IPS-20b (cell line): ENCODE data around the gene RNASEH2A.
A peak's percentile ranks its signal among the peaks of the same experiment; 100 is the strongest.

ENCODE experiments used
- H3K27ac ChIP-seq: one replicate; pipeline ENCODE4 v1.5.1; 2013; ENCODE audit warnings: low read length
- H3K27me3 ChIP-seq: 2 replicates; pipeline ENCODE4 v1.6.1; 2013; ENCODE audit warnings: mild to moderate bottlenecking, low read length, inconsistent platforms; ENCODE audit not compliant: insufficient read depth
- H3K36me3 ChIP-seq: 2 replicates; pipeline ENCODE4 v1.6.1; 2013; ENCODE audit warnings: low read depth, mild to moderate bottlenecking, inconsistent platforms, low read length, moderate library complexity; ENCODE audit not compliant: insufficient read depth
- H3K4me1 ChIP-seq: 2 replicates; pipeline ENCODE4 v1.6.1; 2013; ENCODE audit warnings: mild to moderate bottlenecking, control low read depth, inconsistent platforms, low read length, moderate library complexity; ENCODE audit not compliant: insufficient read depth
- H3K4me3 ChIP-seq: 2 replicates; pipeline ENCODE4 v1.5.1; 2013; ENCODE audit warnings: mild to moderate bottlenecking, low read length, inconsistent platforms
- H3K9ac ChIP-seq: 2 replicates; pipeline ENCODE4 v1.6.1; 2013; ENCODE audit warnings: low read depth, mild to moderate bottlenecking, inconsistent platforms, low read length, moderate library complexity
- H3K9me3 ChIP-seq: 2 replicates; pipeline ENCODE4 v1.6.1; 2013; ENCODE audit warnings: mild to moderate bottlenecking, low read depth, low read length, inconsistent platforms; ENCODE audit not compliant: insufficient read depth

The RNASEH2A gene

DNA sequence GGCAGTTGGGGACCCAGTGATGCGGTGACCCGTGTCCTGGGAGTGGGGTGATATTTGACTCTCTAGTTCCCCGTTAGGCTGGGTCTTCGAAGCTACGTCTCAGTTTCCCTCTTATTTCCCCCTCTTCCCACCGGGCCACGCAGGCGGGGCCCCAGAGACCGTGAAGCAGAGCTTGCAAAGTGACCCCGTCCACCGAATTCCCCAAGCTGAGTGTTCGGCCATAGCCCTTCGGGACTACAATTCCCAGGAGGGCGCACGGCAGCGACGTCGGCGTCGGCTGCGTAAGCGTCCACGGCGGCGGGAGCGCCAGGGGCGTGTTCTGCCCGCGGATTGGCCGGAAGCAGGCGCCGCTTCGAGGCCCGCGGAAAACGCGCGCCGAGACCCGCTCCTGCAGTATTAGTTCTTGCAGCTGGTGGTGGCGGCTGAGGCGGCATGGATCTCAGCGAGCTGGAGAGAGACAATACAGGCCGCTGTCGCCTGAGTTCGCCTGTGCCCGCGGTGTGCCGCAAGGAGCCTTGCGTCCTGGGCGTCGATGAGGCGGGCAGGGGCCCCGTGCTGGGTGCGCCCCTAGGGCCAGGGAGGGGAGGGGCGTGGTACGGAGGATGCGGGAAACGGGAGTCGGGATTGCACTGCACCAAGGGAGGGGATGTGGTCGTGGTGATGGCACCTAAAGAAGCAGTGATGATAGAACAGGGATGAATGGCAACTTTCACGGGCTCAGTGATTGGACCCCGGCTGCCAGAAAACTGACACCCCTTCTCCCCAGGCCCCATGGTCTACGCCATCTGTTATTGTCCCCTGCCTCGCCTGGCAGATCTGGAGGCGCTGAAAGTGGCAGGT, at the start of gene RNASEH2A:
RNASEH2A (plus strand) TSS at position 343 of the 840 bp plus-strand sequence; CDS start at position 433, 90 bp downstream.
- Histone ChIP-seq H3K4me1 (no peaks in the 10 kb centered on the region), H3K36me3 (peaks cover 23% of the 10 kb centered on the region), H3K4me3 (peak within 1 kb of the TSS; percentile 97), H3K27ac (peak within 1 kb of the TSS; percentile 23), H3K27me3 (peaks cover 6% of the 10 kb centered on the region), H3K9ac (peak within 1 kb of the TSS; percentile 86), H3K9me3 (no peaks in the 10 kb centered on the region)

DNA sequence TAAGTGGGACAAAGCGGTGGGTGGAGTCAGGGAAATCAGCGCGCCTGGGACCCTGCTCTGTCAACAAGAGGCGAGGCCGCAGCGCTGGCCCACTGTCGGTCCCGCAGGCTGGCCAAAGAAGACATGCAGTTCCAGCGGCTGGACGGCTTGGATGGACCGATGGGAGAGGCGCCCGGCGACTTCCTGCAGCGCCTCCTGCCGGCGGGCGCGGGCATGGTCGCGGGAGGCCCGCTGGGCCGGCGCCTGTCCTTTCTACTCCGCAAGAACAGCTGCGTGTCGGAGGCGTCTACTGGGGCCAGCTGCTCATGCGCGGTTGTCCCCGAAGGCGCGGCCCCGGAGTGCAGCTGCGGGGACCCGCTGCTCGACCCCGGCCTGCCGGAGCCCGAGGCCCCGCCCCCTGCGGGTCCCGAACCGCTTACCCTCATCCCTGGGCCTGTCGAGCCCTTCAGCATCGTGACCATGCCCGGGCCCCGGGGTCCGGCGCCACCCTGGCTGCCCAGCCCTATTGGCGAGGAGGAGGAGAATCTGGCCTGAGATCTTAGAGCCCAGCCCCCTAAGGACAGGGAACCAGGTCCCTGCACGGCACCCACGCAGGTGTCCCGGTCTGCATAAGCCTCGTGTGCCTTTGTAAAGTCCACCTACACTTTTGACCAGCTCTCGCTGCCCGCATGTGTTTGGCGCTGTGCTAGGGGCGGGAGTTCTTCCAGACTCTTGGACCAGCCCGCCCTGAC, 48.7 kb upstream of the RNASEH2A start:
- Histone ChIP-seq H3K4me3 (peak overlapping the region; percentile 61), H3K27me3 (peaks cover 13% of the 10 kb centered on the region; the same call in 1 of the 2 replicates), H3K9me3 (no peaks in the 10 kb centered on the region), H3K9ac (no peak overlapping the region; the same call in 1 of the 2 replicates), H3K27ac (no peak overlapping the region), H3K4me1 (no peaks in the 10 kb centered on the region), H3K36me3 (peaks cover 9% of the 10 kb centered on the region; the same call in 1 of the 2 replicates)

DNA sequence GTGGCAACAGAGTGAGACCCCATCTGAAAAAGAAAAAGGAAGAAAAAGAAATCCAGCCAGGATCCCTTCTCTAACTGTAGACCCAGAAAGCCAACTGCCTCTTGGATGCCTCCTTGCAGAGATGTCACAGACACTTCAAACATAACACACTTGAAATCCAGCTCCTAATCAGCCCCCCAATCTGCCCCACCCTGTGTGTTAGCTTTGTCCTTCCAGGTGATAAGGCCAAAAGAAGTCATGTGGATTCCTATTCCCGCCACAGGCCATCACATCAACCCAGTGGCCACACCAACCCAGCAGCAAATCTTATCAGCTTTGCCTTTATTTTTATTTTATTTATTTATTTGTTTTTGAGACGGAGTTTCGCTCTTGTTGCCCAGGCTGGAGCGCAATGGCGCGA, 46.7 kb upstream of the RNASEH2A start:
- Histone ChIP-seq H3K36me3 (peaks cover 20% of the 10 kb centered on the region), H3K9ac (no peak overlapping the region), H3K27ac (no peak overlapping the region)

DNA sequence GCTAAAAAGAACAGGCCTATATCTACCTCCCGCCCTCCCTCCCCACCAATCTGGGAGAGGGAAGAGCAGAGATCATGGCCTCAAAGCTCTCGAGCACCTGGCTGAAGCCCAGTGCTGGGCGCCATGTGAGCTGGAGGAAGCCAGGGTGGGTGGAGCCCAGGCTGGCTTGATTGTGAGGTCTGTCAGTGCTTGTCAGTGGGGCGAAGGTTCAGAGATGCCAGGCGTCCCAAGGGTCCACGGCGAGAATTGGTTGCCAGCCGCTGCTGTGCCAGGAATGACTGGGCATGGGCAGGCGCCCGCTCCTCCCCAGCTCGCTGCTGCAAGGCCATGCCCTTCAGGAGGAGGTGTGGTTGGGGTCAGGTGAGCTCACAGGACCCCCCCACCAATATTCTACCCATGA, 43.3 kb upstream of the RNASEH2A start:
- H3K9ac ChIP-seq, result no peak overlapping the region
- H3K4me3 ChIP-seq, result no peak overlapping the region
- H3K4me1 ChIP-seq, result no peaks in the 10 kb centered on the region
- H3K9me3 ChIP-seq, result no peaks in the 10 kb centered on the region
- peaks cover 3% of the 10 kb centered on the region; the same call in 1 of the 2 replicates for H3K27me3 ChIP-seq
- H3K36me3 ChIP-seq, result peaks cover 24% of the 10 kb centered on the region
- H3K27ac ChIP-seq, result no peak overlapping the region

More for the DNA sequence above, 46.7 kb upstream of the RNASEH2A start:
- H3K9me3 ChIP-seq, result no peaks in the 10 kb centered on the region
- H3K27me3 ChIP-seq, result peaks cover 4% of the 10 kb centered on the region; the same call in 1 of the 2 replicates
- no peak overlapping the region for H3K4me3 ChIP-seq
- no peaks in the 10 kb centered on the region for H3K4me1 ChIP-seq

DNA sequence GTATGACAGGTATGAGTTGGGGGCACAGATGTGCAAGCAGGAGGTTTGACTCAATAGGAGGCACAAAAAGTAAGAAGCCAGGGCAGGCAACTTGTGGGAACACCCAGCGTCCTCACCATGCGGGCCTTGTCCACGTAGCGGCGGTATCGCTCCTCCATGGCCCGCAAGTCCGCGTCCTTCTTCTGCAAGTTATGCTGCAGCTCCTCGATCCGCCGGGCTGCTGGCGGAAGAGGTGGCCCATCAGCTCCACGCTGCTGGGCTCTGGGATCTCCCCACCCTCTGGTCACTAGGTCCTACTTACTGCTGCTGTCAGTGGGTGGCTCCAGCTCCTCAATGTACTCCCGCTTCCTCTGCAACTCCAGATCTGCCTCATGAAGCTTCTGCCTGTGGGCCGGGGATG, 41.7 kb upstream of the RNASEH2A start:
- H3K9ac ChIP-seq, result no peak overlapping the region
- H3K27me3 ChIP-seq, result no peaks in the 10 kb centered on the region
- H3K4me1 ChIP-seq, result no peaks in the 10 kb centered on the region
- peaks cover 24% of the 10 kb centered on the region for H3K36me3 ChIP-seq
- no peaks in the 10 kb centered on the region for H3K9me3 ChIP-seq
- H3K4me3 ChIP-seq, result no peak overlapping the region
- H3K27ac ChIP-seq, result no peak overlapping the region

DNA sequence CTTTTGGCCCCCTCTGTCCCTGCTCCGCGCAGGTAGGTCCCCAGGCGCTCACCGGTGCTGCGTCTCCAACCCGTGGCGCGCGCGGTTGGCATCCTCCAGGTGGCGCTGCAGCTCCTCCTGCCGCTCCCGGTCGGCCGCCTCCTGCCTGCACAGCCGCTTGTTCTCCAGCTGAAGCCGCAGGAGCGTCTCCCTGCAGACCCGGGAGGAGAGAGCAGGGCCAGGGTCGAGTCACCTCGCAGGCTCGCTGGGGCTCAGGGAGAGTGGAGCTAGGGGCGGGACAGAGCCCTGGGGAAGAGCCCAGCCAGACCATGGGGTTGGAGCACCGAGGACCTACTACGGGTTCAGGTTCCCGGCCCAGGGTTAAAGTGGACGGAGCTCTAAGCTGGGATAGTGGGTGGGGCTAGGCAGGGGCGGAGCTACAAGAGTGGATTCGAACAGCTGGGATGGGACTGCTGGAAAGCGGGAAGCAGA, 40.3 kb upstream of the RNASEH2A start:
- Histone ChIP-seq H3K27me3 (no peaks in the 10 kb centered on the region; the same call in 1 of the 2 replicates), H3K4me3 (peak overlapping the region; percentile 66), H3K9me3 (no peaks in the 10 kb centered on the region), H3K9ac (0 out of 2 replicates have a peak overlapping the region, but pooled peaks have one; percentile 51), H3K36me3 (peaks cover 27% of the 10 kb centered on the region), H3K27ac (no peak overlapping the region), H3K4me1 (no peaks in the 10 kb centered on the region; the same call in 1 of the 2 replicates)

DNA sequence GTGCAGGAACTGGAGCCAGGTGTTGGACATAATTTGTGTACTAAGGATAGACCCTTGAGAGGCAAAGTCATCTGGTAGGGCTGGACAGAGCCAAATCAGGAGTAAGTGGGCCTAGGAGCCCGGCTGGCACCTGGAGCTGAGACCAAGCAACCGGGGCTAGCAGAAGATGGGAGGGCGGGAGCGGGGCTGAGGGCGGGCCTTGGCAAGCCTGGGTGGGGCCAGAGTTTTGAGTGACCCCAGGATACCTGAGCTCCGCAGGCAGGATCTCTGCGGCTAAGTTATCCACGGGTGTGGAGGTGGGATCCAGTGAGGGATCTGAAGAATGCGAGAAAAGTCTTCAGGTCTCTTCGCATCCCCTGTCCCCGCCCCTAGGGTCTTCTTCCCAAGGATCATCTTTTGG, 39.2 kb upstream of the RNASEH2A start:
- Histone ChIP-seq H3K27me3 (no peaks in the 10 kb centered on the region; the same call in 1 of the 2 replicates), H3K9ac (no peak overlapping the region), H3K27ac (no peak overlapping the region), H3K4me3 (no peak overlapping the region), H3K9me3 (no peaks in the 10 kb centered on the region), H3K4me1 (no peaks in the 10 kb centered on the region; the same call in 1 of the 2 replicates), H3K36me3 (peaks cover 25% of the 10 kb centered on the region)

DNA sequence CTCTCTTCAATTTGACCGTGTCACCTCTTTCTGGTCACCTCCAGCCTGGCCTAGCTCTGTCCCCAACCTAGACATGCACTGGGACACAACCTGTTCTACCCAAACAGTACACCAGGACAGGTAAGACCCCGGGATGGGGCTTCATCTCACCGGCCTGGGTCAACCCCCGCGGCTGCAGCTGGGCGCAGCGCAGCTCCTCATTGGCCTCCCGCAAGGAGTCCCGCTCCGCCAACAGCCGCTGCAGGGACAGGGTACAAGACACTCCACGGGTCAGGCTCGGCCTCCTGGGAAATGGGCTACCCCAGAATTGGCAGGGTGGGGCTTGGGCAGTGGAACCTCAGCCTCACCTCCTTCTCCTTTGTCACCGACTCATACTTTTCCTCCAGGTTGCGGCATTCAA, 38.7 kb upstream of the RNASEH2A start:
- H3K36me3 ChIP-seq, result peaks cover 21% of the 10 kb centered on the region
- H3K4me1 ChIP-seq, result no peaks in the 10 kb centered on the region; the same call in 1 of the 2 replicates
- no peaks in the 10 kb centered on the region; the same call in 1 of the 2 replicates for H3K27me3 ChIP-seq
- no peak overlapping the region for H3K4me3 ChIP-seq
- no peak overlapping the region for H3K27ac ChIP-seq
- no peaks in the 10 kb centered on the region for H3K9me3 ChIP-seq
- no peak overlapping the region for H3K9ac ChIP-seq

DNA sequence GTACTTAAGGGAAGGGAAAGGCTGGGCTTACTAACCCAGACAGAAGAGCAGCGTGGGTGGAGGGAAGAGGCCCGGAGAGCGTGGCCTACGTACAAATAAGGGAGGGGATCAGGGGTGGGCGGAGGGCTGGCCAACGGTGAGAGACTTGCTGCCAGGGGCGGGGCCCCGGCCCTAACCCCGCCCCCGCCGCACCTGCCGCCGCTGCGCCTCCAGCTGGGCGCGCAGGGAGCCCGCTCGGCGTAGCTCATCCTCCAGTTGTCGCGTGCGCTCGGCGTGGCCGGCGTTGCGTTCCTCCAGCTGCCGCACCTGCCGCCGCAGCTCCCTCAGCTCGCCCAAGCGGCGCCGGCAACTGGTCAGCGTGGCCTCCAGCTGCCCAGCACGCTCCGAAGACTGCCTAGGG, 36.7 kb upstream of the RNASEH2A start:
- peak overlapping the region; percentile 51; the same call in 1 of the 2 replicates for H3K4me3 ChIP-seq
- H3K27me3 ChIP-seq, result no peaks in the 10 kb centered on the region; the same call in 1 of the 2 replicates
- H3K9ac ChIP-seq, result peak overlapping the region; percentile 53; the same call in 1 of the 2 replicates
- peaks cover 3% of the 10 kb centered on the region; the same call in 1 of the 2 replicates for H3K4me1 ChIP-seq
- H3K9me3 ChIP-seq, result no peaks in the 10 kb centered on the region
- peaks cover 15% of the 10 kb centered on the region for H3K36me3 ChIP-seq
- H3K27ac ChIP-seq, result no peak overlapping the region

DNA sequence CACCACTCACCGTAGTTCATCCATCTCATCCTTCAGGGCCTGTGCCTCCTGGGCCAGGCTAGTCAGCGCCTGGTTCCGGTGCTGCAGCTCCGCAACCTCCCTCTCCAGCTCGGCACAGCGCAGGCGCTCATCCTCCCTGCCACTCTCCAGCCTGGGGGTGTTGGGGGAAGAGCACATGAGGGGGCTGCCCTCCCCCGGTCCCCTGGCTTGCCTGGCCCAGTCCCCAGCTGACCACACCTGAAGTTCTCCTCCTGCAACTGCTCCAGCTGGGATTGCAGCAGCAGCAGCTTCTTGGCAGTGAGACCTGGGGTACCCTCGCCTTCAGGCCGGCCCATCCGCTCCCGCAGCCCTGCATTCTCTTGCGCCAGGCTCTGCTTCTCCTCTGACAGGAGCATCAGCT, 35.5 kb upstream of the RNASEH2A start:
- no peaks in the 10 kb centered on the region; the same call in 1 of the 2 replicates for H3K27me3 ChIP-seq
- H3K36me3 ChIP-seq, result peaks cover 10% of the 10 kb centered on the region; the same call in 1 of the 2 replicates

DNA sequence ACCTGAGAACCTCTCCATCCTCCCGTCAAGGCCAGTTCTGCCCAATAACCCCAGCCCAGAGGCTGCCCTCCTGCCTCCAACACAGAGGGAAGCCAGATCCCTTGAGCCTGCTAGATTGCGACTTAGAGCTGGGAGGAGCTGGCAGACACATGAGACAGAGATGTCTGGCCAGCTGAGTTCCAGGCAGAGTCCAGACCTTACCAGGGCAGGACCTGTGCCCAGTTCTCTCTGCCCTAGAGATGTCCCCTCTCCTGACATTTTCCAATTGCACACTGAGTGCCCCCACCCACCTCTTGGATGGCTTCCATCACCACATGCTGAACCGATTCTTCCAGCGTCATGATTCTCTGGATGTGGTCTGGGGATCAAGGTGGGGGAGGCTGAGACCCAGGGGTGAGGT, 34.1 kb upstream of the RNASEH2A start:
- Histone ChIP-seq H3K4me3 (no peak overlapping the region), H3K36me3 (peaks cover 10% of the 10 kb centered on the region; the same call in 1 of the 2 replicates), H3K9ac (no peak overlapping the region), H3K9me3 (no peaks in the 10 kb centered on the region), H3K27me3 (no peaks in the 10 kb centered on the region; the same call in 1 of the 2 replicates), H3K4me1 (peaks cover 3% of the 10 kb centered on the region; the same call in 1 of the 2 replicates), H3K27ac (no peak overlapping the region)

More for the DNA sequence above, 35.5 kb upstream of the RNASEH2A start:
- Histone ChIP-seq H3K9me3 (no peaks in the 10 kb centered on the region), H3K4me1 (peaks cover 3% of the 10 kb centered on the region; the same call in 1 of the 2 replicates), H3K4me3 (no peak overlapping the region), H3K27ac (no peak overlapping the region), H3K9ac (no peak overlapping the region)
